HFF-Myc (cell line): ENCODE measurements around the gene FKBP1A.
"Not testable (repeated sequence)": the region's sequence is repeated elsewhere in the genome, so short reads cannot be mapped to it uniquely, and the experiment has no call there.

Experiments
- DNase-seq: peaks from one replicate; pipeline ENCODE4 v3.0.0-alpha.2; 2011; ENCODE audit warnings: low read depth; ENCODE audit errors: extremely low read depth
- H3K4me3 ChIP-seq: replicated peaks from 2 replicates; pipeline ENCODE4 v1.5.1; 2011; ENCODE audit warnings: low read depth, mild to moderate bottlenecking, control low read depth, low read length
- CTCF ChIP-seq: IDR thresholded peaks from 2 replicates; pipeline ENCODE4 v1.5.1; 2012; ENCODE audit warnings: mild to moderate bottlenecking, low read depth, low read length, control low read depth; ENCODE audit errors: missing control alignments

Gene FKBP1A

GRCh38 chr20:1353956-1354355, 38.9 kb downstream of the FKBP1A start:
- no peak for TF ChIP-seq CTCF
- DNase-seq, result no peak
- H3K4me3 ChIP-seq, result no peak overlapping the region

- no peak for DNase-seq
- H3K4me3 ChIP-seq, result no peak overlapping the region
- TF ChIP-seq CTCF, result no peak
Measured at GRCh38 chr20:1346315-1346969, 46.4 kb downstream of the FKBP1A start.

- no peak for TF ChIP-seq CTCF
- no peak overlapping the region for H3K4me3 ChIP-seq
- no peak for DNase-seq
Measured at GRCh38 chr20:1345756-1346093, 47.1 kb downstream of the FKBP1A start.

- no peak overlapping the region for H3K4me3 ChIP-seq
- TF ChIP-seq CTCF, result no peak
- DNase-seq, result no peak
Measured at GRCh38 chr20:1345030-1345755, 47.7 kb downstream of the FKBP1A start.

GRCh38 chr20:1343446-1344124, 49.3 kb downstream of the FKBP1A start:
- not testable (repeated sequence) for DNase-seq, H3K4me3 ChIP-seq

GRCh38 chr20:1341561-1342265, 51.1 kb downstream of the FKBP1A start:
- H3K4me3 ChIP-seq, result no peak overlapping the region
- no peak for DNase-seq
- no peak for TF ChIP-seq CTCF

GRCh38 chr20:1338801-1339200, 54.1 kb downstream of the FKBP1A start:
- H3K4me3 ChIP-seq, result no peak overlapping the region
- no peak for TF ChIP-seq CTCF
- DNase-seq, result no peak
